TTC549 (cell line): Measurements from ENCODE around the gene MYADML2.
"Not testable (repeated sequence)": the region's sequence is repeated elsewhere in the genome, so short reads cannot be mapped to it uniquely, and the experiment has no call there.

Experiments used
- FAIRE-seq: peaks from 2 replicates; lab custom pipeline; 2012; peaks lifted over from hg19 to GRCh38; lab: Jason Lieb, UNC

The MYADML2 gene

GRCh38 chr17:81958633-81959342 is 11.8 kb upstream of the MYADML2 start:
- FAIRE-seq: no peak

GRCh38 chr17:81957691-81958432 is 10.8 kb upstream of the MYADML2 start:
- FAIRE-seq: no peak

- FAIRE-seq: no peak
Observed at GRCh38 chr17:81956607-81957589, 9.9 kb upstream of the MYADML2 start.

GRCh38 chr17:81955756-81956544 is 8.9 kb upstream of the MYADML2 start:
- no peak for FAIRE-seq

- no peak for FAIRE-seq
Observed at GRCh38 chr17:81955058-81955681, 8.1 kb upstream of the MYADML2 start.

- no peak for FAIRE-seq
Observed at GRCh38 chr17:81954131-81955057, 7.4 kb upstream of the MYADML2 start.

- not testable (repeated sequence) for FAIRE-seq
Observed at GRCh38 chr17:81953443-81953842, 6.4 kb upstream of the MYADML2 start.

GRCh38 chr17:81952792-81953228 is 5.8 kb upstream of the MYADML2 start:
- no peak for FAIRE-seq

GRCh38 chr17:81951785-81952684 is 5.0 kb upstream of the MYADML2 start:
- no peak for FAIRE-seq

- no peak for FAIRE-seq
Observed at GRCh38 chr17:81950501-81950900, 3.5 kb upstream of the MYADML2 start.

- no peak for FAIRE-seq
Observed at GRCh38 chr17:81948635-81949378, 1.8 kb upstream of the MYADML2 start.

- no peak for FAIRE-seq
Observed at GRCh38 chr17:81944858-81945257, 2.2 kb downstream of the MYADML2 start.

- no peak for FAIRE-seq
Observed at GRCh38 chr17:81942167-81942553, 4.9 kb downstream of the MYADML2 start.

GRCh38 chr17:81941484-81942166 is 5.4 kb downstream of the MYADML2 start:
- FAIRE-seq: no peak

GRCh38 chr17:81940538-81941483 is 6.2 kb downstream of the MYADML2 start:
- FAIRE-seq: no peak

- FAIRE-seq: no peak
Observed at GRCh38 chr17:81939881-81940385, 7.1 kb downstream of the MYADML2 start.
